Erythroblast (primary cell): ENCODE data around the gene PIP5K1B.

Source experiments
- GATA1 ChIP-seq: IDR thresholded peaks from 2 replicates; pipeline ENCODE4 v1.6.1; 2011; ENCODE audit warnings: low read depth, mild to moderate bottlenecking, control low read depth, low read length, moderate library complexity
- POLR2A ChIP-seq: IDR thresholded peaks from 2 replicates; pipeline ENCODE4 v1.6.1; 2011; ENCODE audit warnings: mild to moderate bottlenecking, low read length

DNA sequence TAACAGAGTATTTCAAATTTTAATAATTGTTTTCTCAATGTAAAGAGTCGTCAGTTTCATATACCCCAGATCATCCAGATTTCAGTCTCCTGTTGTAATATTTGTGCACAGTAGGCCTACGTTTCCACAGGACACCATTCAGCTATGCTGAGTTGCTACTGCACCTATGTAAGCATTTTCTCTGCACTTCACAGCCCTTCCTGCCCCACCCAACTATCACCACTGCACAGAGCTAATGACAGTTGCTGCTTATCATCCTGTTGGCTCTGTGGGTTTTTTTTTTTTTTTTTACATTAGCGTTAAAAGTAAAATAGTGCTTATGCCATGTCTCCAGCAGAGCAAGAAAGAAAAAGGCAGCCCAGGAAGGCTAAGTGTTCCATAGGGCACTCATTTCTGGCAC lies 314.8 kb downstream of the PIP5K1B start:
- TF ChIP-seq POLR2A (peak; percentile 60), GATA1 (peak; percentile 23)
